HG03442 (cell line): ENCODE data around the gene PATJ.
"Not testable (repeated sequence)": the region's sequence is repeated elsewhere in the genome, so short reads cannot be mapped to it uniquely, and the experiment has no call there.

ENCODE experiments used
- ATAC-seq: cut with Tn5 transposase; IDR thresholded peaks from one replicate; pipeline ENCODE4 v1.9.1; 2021; ENCODE audit warnings: mild to moderate bottlenecking, moderate library complexity; ENCODE audit not compliant: unreplicated experiment

Gene PATJ

DNA sequence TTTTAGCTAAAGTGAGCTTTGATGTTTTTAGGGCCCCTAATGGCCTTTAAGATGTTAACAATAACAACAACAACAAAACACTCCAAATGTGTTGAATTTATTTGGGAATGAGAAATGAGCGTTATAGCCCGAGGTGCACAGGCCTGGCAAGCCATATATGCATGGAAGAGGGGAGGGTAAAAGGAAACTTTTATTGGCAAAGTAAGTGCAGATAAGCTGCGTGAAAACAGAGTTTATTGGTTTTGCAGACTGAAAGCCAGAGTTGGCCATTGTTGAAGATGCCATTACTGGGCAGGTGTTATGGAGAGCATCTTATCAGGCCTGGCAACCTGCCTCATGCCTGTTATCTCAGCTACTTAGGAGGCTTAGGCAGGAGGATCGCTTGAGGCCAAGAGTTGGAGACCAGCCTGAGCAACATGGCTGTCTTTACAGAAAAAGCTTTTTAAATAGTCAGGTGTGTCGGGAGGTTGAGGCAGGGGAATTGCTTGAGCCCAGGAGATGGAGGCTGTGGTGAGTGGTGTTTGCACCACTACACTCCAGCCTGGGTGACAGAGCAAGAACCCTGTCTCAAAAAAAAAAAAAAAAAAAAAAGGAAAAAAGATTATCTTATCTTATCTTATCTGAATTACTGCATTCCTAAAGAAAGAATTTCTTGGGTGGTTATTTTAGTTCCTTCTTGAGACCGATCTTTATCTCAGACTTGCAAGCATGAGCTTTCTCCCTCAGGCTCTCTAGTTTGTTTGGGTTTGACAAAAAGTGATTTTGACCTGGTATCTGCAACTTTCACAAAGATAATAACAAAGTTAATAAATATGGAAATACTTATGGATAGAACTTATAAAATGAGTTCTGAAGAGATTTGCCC, 1.7 kb downstream of the PATJ start:
- ATAC-seq: no peak

DNA sequence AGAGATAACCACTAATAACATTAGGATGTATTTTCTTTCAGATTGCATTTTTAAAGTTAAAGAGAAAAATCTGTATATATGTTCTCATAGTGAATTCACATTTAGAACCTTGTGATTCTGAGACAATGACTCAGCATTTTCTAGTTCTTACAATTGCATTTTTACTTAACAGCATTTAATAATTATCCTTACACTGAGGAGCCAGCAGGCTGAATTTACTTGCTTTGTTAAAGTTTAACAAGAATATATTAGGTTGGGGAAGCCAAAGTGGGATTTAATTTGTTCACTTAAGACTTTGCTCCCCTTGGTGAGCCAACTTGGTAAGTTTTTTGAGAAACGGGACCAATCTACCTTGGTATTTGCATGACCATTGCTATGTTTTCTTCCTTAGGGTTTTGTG, 4.5 kb downstream of the PATJ start:
- ATAC-seq: no peak

DNA sequence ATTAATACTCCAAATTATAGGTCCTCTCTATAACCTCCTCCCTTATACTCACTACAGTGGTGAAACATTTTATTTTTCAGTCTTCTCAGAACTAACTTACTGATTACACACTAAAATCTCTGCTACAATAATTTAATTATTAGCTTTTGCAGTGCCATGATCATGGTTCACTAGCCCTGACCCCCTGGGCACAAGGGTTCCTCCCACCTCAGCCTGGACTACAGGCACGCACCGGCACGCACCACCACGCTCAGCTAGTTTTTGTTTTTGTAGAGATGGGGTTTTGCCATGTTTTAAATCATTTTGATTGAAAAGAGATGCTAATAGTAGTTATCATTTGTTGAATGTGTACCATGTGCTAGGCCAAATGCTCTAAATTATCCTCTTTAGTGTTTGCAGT, 6.3 kb downstream of the PATJ start:
- no peak for ATAC-seq

DNA sequence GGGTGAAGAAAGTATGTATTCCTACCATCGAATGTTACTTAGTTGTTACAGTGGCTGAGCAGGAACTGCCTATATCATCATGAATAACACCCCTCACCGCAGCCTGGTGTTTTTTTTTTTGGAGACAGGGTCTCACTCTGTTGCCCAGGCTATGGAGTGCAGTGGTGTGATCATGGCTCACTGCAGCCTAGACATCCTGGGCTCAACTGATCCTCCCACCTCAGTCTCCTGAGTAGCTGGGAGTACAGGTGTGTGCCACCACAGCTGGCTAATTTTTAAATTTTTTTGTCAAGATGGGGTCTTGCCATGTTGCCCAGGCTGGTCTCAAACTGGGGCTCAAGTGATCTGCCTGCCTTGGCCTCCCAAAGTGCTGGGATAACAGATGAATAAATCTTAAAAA, 7.3 kb downstream of the PATJ start:
- no peak for ATAC-seq

DNA sequence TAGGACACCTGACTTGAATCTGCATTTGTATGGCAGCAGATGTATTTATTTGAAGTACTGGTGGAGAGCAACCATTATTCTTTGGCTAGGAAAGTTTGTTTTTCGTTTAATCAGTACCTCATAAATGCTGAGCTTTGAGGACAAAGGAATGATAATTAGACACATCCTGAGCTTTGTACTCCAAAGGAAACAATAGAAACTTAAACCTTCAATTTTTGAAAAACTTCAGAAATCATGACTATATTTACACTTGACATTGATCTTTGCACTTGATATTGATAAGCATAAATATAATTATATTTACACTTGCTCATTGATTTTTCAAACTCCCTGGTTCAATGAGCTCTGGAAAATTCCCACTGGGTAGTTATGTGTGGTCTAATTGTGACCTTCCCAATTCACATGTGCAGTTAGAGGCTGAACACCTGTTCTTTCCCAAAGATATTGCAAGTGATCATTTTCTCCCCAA, 10.7 kb downstream of the PATJ start:
- ATAC-seq: no peak

DNA sequence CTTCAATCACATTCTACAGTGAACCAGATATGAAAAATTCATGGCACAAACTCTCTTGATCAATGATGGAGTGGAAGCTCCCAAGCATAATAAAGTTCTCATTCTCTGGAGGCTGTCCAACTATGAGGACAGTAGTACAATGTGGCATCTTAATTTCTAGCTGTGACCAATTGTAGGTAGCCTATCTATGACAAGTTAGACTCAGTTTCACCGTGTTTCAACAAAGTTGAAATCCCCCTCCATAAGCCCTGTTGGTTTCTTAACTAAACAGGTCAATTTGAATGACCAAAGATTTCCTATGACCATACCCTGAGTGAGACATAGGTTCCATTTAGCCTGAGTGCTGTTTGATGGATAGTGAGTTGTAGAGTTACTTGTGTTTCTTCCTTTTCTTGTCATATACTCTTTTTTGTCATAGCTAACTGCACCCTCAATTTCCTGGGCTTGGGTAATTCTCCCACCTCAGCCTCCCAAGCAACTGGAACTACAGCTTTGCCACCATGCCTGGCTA, 11.8 kb downstream of the PATJ start:
- no peak for ATAC-seq

DNA sequence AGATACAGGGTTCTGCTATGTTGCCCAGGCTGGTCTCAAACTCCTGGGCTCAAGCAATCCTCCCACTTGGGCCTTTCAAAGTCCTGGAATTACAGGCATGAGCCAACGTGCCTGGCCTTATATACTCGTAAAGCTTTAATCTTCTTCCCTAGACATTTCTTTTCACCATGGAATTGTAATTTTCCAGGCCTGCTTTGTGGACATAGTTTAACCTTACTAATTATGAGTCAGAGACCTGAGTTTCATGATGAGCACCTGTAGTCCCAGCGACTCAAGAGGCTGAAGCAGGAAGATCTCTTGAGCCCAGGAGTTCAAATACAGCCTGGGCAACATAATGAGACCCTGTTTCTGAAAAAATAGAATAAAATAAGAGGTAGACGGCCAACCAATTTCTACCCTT, 12.3 kb downstream of the PATJ start:
- no peak for ATAC-seq

DNA sequence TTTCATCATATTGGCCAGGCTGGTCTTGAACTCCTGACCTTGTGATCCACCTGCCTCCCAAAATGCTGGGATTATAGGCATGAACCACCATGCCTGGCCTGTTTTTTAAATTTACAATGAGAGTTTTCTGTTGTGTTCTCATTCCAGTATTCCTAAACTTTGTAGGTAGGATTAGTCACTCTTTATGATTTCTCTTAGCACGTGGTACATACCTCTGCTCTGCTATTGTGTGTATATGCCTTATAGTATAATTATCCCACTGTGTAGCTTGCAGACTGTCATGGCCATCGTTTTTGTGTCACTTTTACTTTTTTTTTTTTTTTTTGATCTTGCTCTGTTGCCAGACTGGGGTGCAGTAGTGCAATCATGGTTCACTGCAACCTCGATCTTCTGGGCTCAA, 14.5 kb downstream of the PATJ start:
- ATAC-seq: no peak

DNA sequence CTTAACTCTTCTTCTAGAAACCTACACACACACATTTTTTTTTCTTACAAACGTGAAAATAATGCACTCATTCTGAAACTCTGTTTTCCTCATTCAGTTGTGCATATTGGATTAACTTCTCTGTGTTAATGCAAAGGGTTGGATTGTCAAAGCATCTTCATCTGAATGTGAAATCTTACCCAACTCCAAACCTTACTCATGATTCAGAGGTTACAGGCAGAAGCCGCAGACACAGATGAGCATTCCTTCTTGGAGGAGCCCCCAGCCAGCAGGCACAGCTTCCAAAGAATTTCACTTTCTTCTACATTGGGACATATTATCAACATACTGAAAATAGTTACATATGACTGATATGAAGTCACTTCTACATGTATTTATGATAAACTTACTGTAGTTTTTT, 15.7 kb downstream of the PATJ start:
- ATAC-seq: no peak

DNA sequence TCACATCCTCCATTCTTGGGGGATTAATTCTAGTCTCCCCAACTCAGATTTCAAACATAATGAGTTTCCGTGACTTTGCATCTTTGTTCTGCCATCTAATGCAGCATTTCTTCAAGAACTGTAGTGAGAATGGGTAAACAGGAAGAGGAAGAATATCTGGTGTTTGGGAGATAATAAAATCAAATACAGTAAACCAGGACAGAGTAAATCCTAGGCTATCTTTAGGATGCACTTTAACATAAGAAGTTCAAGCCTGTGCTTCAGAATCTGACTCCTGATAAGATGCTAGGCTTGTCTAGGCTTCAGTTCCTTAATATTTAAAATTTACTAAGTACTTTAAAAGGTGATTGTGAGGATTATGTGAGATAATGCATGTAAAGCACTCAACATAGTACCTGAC, 27.9 kb downstream of the PATJ start:
- no peak for ATAC-seq

DNA sequence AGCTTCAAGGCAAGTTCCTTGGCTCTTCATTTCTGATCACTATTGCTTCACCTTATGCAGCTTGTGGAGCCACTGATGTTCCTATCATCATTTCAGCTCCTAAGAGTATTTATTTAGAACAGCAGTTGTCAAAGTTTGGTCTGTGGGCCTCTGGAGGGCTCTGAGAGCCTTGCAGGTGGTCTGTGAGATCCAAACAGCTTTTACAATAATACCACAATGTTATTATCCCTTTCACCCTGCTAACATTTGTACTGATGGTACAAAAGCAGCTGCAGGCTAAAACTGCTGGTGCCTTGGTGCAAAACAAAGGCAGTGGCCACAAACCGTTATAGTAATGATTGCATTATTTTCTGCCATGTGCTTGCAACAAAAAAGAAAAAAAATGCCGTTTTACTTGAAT, 33.8 kb downstream of the PATJ start:
- ATAC-seq: no peak

DNA sequence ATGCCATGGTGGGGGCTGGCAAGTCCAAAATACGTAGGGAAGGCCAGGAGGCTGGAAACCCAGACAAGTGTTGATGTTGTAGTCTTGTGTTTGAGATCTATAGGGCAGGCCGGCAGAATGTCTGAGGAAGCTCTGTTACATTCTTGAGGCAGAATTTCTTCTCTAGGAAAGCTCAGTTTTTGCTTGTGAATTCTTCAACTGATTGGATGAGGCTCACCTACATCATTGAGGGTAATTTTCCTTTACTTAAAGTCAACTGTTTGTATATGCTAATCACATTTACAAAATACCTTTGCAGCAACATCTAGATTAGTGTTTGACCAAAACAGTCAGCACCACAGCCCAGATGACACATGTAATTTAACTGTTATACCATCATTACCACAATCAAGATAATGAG, 37.0 kb downstream of the PATJ start:
- no peak for ATAC-seq

DNA sequence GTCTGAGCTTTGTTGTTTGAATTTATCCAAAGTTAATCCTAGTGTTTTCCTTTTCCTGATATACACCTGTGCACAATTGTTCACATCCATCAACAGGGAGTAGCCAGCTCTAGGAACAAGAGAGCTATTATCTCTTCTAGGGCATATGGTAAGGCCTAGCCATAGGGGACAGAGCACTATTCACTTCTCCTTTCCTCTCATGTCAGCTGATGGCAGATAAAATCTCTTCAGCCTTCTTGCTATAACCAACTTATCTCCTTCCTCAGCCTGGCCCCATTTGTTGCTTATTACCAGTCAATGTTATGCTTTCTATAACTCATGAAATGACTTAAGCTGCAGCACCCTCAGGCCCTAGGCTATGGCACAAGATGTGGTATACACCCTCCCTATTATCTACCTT, 38.9 kb downstream of the PATJ start:
- ATAC-seq: no peak

DNA sequence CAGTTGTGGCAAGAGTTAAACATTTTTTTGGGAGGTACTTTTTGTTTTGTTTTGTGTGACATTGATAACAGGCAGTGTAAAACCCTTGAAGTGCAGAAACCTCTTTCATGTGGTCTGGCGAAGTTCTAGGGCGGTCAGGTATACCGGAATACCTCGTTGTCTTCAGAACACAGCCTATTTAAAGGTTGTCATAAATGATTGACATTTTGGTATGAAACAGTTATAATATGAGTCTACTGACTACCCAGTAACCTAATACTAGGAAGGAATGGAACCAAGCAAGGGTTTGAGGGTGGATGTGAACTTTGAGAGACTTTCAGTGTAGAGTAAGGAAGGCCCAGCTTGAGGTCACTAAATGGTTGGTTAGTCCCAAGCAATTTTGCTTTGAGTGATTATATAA, 40.5 kb downstream of the PATJ start:
- peak; percentile 97 for ATAC-seq

DNA sequence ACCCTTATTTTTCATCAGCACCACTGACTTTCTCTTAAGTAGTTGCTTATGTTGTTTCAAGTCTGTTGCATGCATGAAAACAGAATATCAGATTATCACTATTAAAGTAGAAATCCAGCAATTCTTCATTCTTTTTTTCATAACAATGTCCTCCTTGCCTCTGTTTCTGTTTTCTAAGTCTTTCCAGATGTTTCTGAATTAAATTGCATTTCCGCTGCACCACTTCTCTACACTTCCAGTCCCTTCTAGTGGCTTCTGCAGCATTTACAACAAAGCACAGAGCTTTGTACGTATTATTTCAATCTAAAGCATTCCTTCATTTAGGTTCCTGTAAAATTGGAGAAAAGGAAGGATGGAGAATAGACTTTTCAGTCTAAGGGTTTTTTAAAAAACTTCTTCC, 42.4 kb downstream of the PATJ start:
- no peak for ATAC-seq

DNA sequence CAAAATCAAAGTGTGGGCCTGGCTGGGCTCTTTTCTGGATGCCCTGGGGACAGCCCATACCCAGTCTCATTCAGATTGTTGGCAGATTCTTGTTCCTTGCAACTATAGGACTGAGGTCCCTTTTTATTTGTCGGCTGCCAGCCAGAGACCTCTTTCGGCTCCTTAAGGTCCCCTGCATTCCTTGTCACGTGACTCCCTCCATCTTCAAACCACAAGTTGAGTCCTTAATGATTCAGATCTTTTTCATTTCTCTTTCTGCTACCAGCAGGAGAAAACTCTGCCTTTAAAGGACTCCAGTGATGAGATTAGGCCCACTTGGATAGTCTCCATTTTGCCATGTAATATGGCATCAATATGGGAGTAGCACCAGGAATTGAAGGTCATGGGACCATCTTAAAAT, 48.6 kb downstream of the PATJ start:
- ATAC-seq: no peak

DNA sequence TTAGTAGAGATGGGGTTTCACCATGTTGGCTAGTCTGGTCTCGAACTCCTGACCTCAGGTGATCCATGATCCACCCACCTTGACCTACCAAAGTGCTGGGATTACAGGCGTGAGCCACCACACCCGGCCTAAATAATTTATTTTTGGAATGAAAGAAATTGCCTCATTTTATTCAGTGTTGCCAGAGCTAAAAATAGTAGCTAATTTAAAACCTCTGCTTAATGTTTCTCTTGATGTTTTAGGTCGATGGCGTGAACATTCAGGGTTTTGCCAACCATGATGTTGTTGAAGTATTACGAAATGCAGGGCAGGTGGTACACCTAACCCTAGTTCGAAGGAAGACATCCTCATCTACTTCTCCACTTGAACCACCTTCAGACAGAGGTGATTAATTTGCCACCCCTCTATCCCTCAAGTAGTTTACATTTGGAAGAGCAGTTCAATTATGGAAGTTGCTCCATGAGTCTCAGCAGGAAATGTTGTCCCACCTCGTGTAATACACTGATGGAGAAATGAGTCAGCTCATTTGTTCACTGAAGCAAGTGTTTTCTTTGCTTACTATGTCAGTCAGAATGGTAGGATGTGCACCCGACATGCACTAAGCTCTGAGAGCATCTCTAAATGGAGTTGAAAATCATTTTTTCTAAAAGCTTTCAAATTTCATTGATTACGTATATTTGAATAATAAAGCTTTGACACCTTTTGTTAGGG, 54.9 kb downstream of the PATJ start:
- ATAC-seq: no peak

DNA sequence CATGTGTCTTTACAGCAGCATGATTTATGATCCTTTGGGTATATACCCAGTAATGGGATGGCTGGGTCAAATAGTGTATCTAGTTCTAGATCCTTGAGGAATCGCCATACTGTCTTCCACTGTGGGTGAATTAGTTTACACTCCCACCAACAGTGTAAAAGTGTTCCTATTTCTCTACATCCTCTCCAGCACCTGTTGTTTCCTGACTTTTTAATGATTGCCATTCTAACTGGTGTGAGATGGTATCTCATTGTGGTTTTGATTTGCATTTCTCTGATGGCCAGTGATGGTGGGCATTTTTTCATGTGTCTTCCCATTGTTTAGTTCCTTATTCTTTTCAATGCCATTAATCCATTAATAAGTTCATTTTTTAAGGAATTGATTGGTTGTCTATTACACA, 58.8 kb downstream of the PATJ start:
- not testable (repeated sequence) for ATAC-seq

DNA sequence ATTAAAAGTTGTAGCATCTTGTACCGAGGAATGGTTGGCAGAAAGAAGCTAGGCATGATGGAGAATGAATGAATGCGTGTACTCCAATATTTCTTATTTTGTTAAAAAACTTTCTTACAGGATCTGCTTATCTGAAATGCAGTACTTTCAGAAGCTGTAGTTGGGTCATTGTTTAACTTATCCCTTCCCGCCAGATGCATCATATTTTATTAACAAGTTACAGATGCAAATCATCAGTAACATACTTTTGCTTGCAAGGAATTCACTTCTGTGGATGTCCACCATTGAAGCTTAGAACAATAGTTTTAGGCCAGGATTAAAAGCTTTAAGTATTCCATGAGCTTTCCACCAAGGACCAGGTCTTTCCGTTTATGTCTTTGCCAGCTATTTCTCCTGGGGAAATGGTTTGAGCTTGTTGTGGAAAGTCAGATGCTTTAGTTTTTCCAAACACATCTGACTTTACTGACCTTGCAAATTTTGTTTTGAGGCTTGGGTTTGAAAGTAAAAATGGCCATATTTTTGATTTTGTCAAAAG, 65.4 kb downstream of the PATJ start:
- no peak for ATAC-seq

DNA sequence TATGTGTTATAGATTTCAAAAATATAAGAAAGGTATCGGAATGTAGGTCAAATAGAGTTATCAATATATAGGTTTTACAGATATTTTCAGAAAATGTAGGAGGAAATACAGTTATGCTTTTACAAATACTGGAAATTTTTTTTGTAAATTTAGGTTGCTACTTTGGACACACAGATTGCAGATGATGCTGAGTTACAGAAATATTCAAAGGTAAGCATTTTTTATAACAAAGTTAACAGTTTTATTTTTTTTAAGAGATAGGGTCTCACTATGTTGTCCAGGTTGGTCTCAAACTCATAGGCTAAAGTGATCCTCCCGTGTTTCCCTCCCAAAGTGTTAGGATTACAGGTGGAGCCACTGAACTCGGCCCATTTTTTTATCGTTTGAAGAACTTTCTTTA, 66.0 kb downstream of the PATJ start:
- ATAC-seq: no peak

DNA sequence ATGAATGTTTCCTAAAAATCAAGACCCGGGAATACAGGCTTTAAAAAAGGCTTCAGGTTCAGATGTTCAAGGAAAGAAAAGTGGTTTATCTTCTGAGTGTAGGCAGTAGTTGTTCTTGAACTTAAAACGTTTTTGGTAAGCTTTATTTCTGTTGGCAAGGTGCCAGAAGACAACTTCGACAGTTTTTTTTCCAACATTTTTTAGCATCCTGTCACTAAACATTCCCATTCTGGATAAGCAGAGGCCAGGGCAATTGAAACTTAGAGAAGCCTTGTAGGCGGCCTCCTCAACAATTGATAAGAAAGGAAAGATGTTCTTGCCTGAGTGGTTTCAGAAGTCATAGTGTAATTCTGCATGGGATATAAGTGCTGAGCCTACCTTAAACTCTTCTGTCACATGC, 66.7 kb downstream of the PATJ start:
- ATAC-seq: no peak

DNA sequence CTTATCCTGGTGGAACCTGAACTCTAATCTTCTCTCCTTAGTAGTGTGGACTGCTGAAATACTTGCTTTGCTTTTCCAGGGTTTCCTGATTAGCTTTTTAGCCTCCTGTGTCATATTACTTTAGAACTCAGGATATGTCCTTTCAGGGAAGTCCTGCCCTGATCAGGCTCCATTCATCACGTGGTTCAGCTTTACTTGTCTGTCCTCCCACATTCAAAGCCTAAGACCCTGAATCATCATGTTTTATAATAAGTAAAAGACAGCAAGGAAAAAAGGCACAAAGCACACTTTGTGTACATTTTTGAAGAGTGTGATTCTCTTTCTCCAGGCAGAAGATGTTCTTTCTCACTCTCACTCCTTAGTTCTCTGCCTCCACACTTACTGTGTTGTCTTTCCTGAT, 70.6 kb downstream of the PATJ start:
- no peak for ATAC-seq
